CD1c-positive myeloid dendritic cell (primary cell): ENCODE results near the gene CHD9.
"Not testable (repeated sequence)": the region's sequence is repeated elsewhere in the genome, so short reads cannot be mapped to it uniquely, and the experiment has no call there.

Source experiments
- DNase-seq: peaks from one replicate; pipeline ENCODE4 v3.0.0-alpha.2; 2016; ENCODE audit errors: extremely low spot score

CHD9 gene

GRCh38 chr16:53048139-53048915, 6.5 kb upstream of the CHD9 start:
- no peak for DNase-seq

- DNase-seq = not testable (repeated sequence)
Observed at GRCh38 chr16:53051255-53051654, 3.5 kb upstream of the CHD9 start.

- DNase-seq = peak; percentile 60
Observed at GRCh38 chr16:53052519-53053501, 2.0 kb upstream of the CHD9 start, which contains the start of gene CHD9NB. TSS of gene CHD9NB (minus strand) at chr16:53052897. CDS start at chr16:53044158, 8,739 bp downstream.

- DNase-seq = no peak
Observed at GRCh38 chr16:53053967-53054669, 673 bp upstream of the CHD9 start.

- DNase-seq = peak; percentile 56
Observed at GRCh38 chr16:53055541-53056391, 975 bp downstream of the CHD9 start.

GRCh38 chr16:53056392-53056881, 1.6 kb downstream of the CHD9 start:
- DNase-seq = peak; percentile 42

GRCh38 chr16:53057658-53058057, 2.9 kb downstream of the CHD9 start:
- no peak for DNase-seq

GRCh38 chr16:53058441-53058840, 3.6 kb downstream of the CHD9 start:
- no peak for DNase-seq

GRCh38 chr16:53058882-53059281, 4.1 kb downstream of the CHD9 start:
- no peak for DNase-seq

- DNase-seq = no peak
Observed at GRCh38 chr16:53059672-53060071, 4.9 kb downstream of the CHD9 start.

GRCh38 chr16:53061256-53061655, 6.5 kb downstream of the CHD9 start:
- DNase-seq = no peak

- DNase-seq = peak; percentile 91
Observed at GRCh38 chr16:53061701-53062159, 6.9 kb downstream of the CHD9 start.

- DNase-seq = peak; percentile 24
Observed at GRCh38 chr16:53064081-53064578, 9.3 kb downstream of the CHD9 start.

- DNase-seq = peak; percentile 28
Observed at GRCh38 chr16:53065461-53066061, 10.8 kb downstream of the CHD9 start.

GRCh38 chr16:53067675-53068074, 12.9 kb downstream of the CHD9 start:
- no peak for DNase-seq

- peak; percentile 33 for DNase-seq
Observed at GRCh38 chr16:53068423-53068833, 13.6 kb downstream of the CHD9 start.

GRCh38 chr16:53069772-53070171, 15.0 kb downstream of the CHD9 start:
- no peak for DNase-seq

- DNase-seq = no peak
Observed at GRCh38 chr16:53071748-53072301, 17.0 kb downstream of the CHD9 start.

- DNase-seq = no peak
Observed at GRCh38 chr16:53073022-53073421, 18.2 kb downstream of the CHD9 start.

- DNase-seq = not testable (repeated sequence)
Observed at GRCh38 chr16:53074296-53074695, 19.5 kb downstream of the CHD9 start.
